Measurements from ENCODE around the gene CCDC192.

CCDC192 gene

GRCh38 chr5:127920936-127921335 lies 217.7 kb downstream of the CCDC192 start:
- DNase-seq (ENCODE audit: low read depth in 3 of 3): no peak

- DNase-seq (ENCODE audit: low read depth in 3 of 3): no peak
Observed at GRCh38 chr5:127922603-127923002, 219.4 kb downstream of the CCDC192 start.

GRCh38 chr5:127923804-127924570 lies 220.8 kb downstream of the CCDC192 start:
- no peak for DNase-seq (ENCODE audit: low read depth in 3 of 3)

- DNase-seq (ENCODE audit: low read depth in 3 of 3): no peak
Observed at GRCh38 chr5:127924606-127925005, 221.4 kb downstream of the CCDC192 start.

GRCh38 chr5:127925916-127926315 lies 222.7 kb downstream of the CCDC192 start:
- no peak for DNase-seq (ENCODE audit: low read depth in 3 of 3)

- no peak for DNase-seq (ENCODE audit: low read depth in 3 of 3)
Observed at GRCh38 chr5:127926974-127927373, 223.8 kb downstream of the CCDC192 start.

GRCh38 chr5:127928053-127928452 lies 224.9 kb downstream of the CCDC192 start:
- no peak for DNase-seq (ENCODE audit: low read depth in 3 of 3)

- no peak for DNase-seq (ENCODE audit: low read depth in 3 of 3)
Observed at GRCh38 chr5:127930311-127930710, 227.1 kb downstream of the CCDC192 start.

- no peak for DNase-seq (ENCODE audit: low read depth in 3 of 3)
Observed at GRCh38 chr5:127931396-127931795, 228.2 kb downstream of the CCDC192 start.

GRCh38 chr5:127933348-127933747 lies 230.2 kb downstream of the CCDC192 start:
- no peak for DNase-seq (ENCODE audit: low read depth in 3 of 3)

- DNase-seq (ENCODE audit: low read depth in 3 of 3): no peak
Observed at GRCh38 chr5:127934791-127935256, 231.6 kb downstream of the CCDC192 start.

GRCh38 chr5:127935398-127935797 lies 232.2 kb downstream of the CCDC192 start:
- DNase-seq (ENCODE audit: low read depth in 3 of 3): no peak

- DNase-seq (ENCODE audit: low read depth in 3 of 3): no peak
Observed at GRCh38 chr5:127936439-127936972, 233.3 kb downstream of the CCDC192 start.

- DNase-seq (ENCODE audit: low read depth in 3 of 3): no peak
Observed at GRCh38 chr5:127938746-127939145, 235.6 kb downstream of the CCDC192 start.

- DNase-seq (ENCODE audit: low read depth in 3 of 3): no peak
Observed at GRCh38 chr5:127940854-127941253, 237.7 kb downstream of the CCDC192 start.

- DNase-seq (ENCODE audit: low read depth in 3 of 3): no peak
Observed at GRCh38 chr5:127941646-127942045, 238.5 kb downstream of the CCDC192 start.

- no peak for DNase-seq (ENCODE audit: low read depth in 3 of 3)
Observed at GRCh38 chr5:127942246-127943060, 239.3 kb downstream of the CCDC192 start.

GRCh38 chr5:127943061-127943371 lies 239.8 kb downstream of the CCDC192 start:
- no peak for DNase-seq (ENCODE audit: low read depth in 3 of 3)

GRCh38 chr5:127944125-127944524 lies 240.9 kb downstream of the CCDC192 start:
- no peak for DNase-seq (ENCODE audit: low read depth in 3 of 3)

- no peak for DNase-seq (ENCODE audit: low read depth in 3 of 3)
Observed at GRCh38 chr5:127947941-127948340, 244.8 kb downstream of the CCDC192 start.

GRCh38 chr5:127950707-127951391 lies 247.7 kb downstream of the CCDC192 start:
- no peak for DNase-seq (ENCODE audit: low read depth in 3 of 3)

- DNase-seq (ENCODE audit: low read depth in 3 of 3): no peak
Observed at GRCh38 chr5:127951791-127952190, 248.6 kb downstream of the CCDC192 start.
